ENCODE measurements around the gene HTR1D.

- no peak for TF ChIP-seq EZH2 (IDR thresholded peaks at IDR 0.05)
- TF ChIP-seq CTCF (IDR thresholded peaks at IDR 0.05 in 2 of 3, conservative IDR thresholded peaks at IDR 0.05 in 1 of 3; ENCODE audit: borderline replicate concordance in 1 of 3, insufficient read depth in 1 of 3, low read depth in 2 of 3, low read length in 2 of 3): peak; percentile 3 to 35 (median 12); a peak in 4 of 6 replicates
- TF ChIP-seq SRF (IDR thresholded peaks at IDR 0.05; ENCODE audit: low read depth): no peak
- no peak for TF ChIP-seq POLR2AphosphoS5 (IDR thresholded peaks at IDR 0.05; ENCODE audit: low read depth, low read length)
- no peak for TF ChIP-seq ATF3 (IDR thresholded peaks at IDR 0.05)
Measured at GRCh38 chr1:23178950-23179349, 38.4 kb downstream of the HTR1D start.
